ENCODE results near the gene SGSM1.

SGSM1 gene

GRCh38 chr22:24961217-24961844 is 155.3 kb downstream of the SGSM1 start:
- TF ChIP-seq CTCF (IDR thresholded peaks at IDR 0.05; ENCODE audit: low read depth, low read length), result no peak
- no peak overlapping the region for H3K4me3 ChIP-seq (ENCODE audit: low read depth, low read length)

- no peak for TF ChIP-seq CTCF (IDR thresholded peaks at IDR 0.05; ENCODE audit: low read depth, low read length)
- no peak overlapping the region for H3K4me3 ChIP-seq (ENCODE audit: low read depth, low read length)
Measured at GRCh38 chr22:24962094-24962493, 156.1 kb downstream of the SGSM1 start.

- no peak overlapping the region for H3K4me3 ChIP-seq (ENCODE audit: low read depth, low read length)
- TF ChIP-seq CTCF (IDR thresholded peaks at IDR 0.05; ENCODE audit: low read depth, low read length), result no peak
Measured at GRCh38 chr22:24962835-24963234, 156.8 kb downstream of the SGSM1 start.

GRCh38 chr22:24964441-24964840 is 158.4 kb downstream of the SGSM1 start:
- no peak overlapping the region for H3K4me3 ChIP-seq (ENCODE audit: low read depth, low read length)
- no peak for TF ChIP-seq CTCF (IDR thresholded peaks at IDR 0.05; ENCODE audit: low read depth, low read length)

GRCh38 chr22:24965822-24966626 is 160.0 kb downstream of the SGSM1 start:
- no peak overlapping the region for H3K4me3 ChIP-seq (ENCODE audit: low read depth, low read length)
- no peak for TF ChIP-seq CTCF (IDR thresholded peaks at IDR 0.05; ENCODE audit: low read depth, low read length)

- TF ChIP-seq CTCF (IDR thresholded peaks at IDR 0.05; ENCODE audit: low read depth, low read length), result no peak
Measured at GRCh38 chr22:24968066-24968561, 162.1 kb downstream of the SGSM1 start.

More at GRCh38 chr22:24968066-24968561, 162.1 kb downstream of the SGSM1 start:
- no peak overlapping the region for H3K4me3 ChIP-seq (ENCODE audit: low read depth, low read length)
